ENCODE data around the gene NRXN2.

NRXN2 gene

DNA sequence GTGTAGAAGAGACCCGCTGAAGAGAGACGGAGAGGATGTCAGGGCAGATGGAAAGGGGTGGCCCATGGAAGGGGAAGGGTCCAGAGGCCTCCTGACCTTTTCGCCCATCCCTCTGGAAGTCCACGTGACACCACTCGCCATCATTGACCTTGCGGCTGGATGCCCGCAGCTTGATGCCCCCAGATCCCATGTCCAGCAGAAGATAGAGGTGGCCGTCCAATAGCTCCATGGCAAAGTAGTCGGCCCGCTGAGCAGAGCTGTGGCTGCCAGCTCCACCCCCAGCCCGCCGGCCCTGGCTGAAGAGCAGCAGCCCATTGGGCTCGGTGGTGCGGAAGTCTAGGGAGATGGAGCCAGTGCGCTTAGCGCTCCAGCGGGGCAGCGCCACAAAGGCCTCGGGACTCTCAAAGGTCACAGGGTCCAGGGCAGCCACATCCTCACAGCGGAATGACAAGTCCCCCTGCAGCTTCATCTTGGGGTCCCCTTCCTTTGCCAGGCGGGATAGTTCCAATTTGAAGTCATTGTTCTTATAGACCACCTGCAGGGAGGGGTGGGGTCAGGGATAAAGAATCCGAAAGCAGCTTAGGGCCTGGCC lies 55.7 kb downstream of the NRXN2 start:
- no peak for DNase-seq

DNA sequence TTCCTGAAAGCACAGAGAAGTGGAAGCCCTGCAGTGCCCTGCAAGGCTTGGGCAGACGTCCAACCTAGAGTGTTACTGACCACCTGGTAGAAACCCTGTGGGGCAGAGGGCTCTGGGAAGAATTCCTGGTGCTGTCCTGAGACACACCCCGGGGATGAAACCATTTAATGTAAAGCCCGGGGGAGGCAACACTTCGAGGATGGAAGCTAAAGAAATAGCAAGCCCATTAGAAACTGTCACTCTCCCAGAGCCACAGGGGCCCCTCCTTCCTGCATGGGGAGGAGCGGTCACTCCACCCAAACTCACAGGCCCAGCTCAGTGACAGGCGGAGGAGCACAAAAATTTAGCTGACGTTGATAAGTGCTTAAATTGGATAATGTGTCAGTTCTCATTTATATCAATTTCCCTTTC lies 57.6 kb downstream of the NRXN2 start:
- peak; percentile 31 for DNase-seq

DNA sequence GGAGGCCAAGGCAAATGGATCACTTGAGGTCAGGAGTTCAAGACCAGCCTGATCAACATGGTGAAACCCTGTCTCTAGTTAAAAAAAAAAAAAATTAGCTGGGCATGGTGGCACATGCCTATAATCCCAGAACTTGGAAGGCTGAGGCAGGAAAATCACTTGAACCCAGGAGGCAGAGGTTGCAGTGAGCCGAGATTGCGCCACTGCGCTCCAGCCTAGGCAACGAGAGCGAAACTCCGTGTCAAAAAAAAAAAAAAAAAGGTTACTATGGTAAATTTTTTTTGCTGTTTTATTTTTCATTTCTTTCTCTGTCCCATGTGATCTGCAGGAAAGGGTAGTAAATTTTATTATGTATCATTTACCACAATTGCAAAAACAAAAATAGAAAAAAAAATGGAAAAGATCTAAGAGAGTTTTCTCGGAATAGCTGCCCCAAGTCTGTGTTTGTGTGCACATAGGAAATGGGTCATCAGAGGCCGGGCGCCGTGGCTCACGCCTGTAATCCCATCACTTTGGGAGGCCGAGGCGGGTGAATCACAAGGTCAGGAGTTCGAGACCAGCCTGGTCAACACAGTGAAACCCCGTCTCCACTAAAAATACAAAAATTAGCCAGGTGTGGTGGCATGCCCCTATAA lies 58.6 kb downstream of the NRXN2 start:
- peak; percentile 80 for DNase-seq

DNA sequence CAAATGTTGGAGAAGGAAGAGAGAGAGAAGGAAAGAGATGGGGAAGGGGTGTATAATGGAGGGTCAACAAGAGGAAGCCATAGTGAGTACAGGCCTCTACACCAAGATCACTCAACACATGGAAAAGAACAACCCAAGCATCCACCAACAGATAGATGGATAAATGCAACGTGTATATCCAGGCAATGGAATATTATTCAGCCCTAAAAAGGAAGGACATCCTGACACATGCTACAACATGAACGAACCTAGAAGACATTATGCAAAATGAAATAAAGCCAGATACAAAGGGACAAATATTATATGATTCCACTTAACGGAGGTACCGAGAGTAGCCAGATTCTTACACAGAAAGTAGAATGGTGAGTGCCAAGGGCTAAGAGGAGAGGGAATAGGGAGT lies 59.3 kb downstream of the NRXN2 start:
- no peak for DNase-seq

DNA sequence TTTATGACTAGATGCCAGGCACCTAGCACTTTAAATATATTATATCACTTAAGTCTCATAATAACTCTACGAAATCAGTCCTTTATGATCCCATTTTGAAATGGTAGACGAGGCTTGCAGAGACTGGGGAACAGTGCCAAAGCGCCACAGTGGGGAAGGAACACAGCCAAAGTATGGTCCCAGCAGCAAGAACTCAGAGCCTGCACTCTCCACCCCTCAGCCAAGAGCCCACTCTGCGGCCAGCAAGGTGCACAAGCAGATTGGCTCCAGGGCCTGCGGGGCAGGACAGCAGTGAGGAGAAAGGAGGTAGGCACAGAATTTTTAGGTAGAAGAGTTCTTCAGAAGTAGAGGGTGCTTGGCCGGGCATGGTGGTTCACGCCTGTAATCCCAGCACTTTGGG lies 61.4 kb downstream of the NRXN2 start:
- no peak for DNase-seq

DNA sequence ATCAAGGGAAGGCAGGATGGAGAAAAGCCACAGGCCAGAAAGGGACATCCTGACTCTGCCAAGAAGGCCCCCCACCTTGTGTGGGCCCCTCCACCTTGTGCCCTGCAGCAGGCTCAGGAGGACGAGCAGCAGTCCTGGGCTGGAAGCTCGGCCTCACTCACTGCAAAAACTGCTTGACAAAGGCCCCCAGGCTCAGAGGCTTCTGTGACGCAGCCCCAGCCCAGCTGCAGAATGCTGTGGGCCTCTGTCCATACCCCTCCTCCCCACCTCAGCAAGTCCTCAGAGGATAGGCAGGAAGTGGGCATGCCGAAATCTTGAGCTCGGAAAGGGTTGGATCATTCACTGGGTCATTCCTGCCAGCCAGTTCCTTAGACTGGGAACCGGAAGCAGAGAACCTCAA lies 61.9 kb downstream of the NRXN2 start:
- DNase-seq: no peak

DNA sequence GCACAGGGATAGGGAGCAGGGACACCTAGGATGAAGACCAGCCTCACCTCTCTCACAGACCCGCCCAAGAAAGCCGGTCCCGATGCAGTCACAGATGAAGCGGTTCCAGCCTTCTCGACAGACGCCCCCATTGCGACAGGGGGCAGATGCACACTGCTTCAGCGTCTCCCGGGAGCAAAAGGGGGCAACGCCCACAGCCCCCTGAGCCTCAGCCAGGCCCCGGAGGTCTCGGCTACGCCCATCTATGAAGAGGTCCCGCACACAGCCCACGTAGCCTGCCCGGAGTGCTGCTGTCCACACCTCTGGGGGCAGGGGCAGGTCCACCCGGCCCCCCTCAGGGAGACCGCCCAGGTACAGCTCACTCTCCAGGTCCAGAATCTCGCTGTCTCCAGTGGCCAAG lies 62.3 kb downstream of the NRXN2 start:
- DNase-seq: no peak

DNA sequence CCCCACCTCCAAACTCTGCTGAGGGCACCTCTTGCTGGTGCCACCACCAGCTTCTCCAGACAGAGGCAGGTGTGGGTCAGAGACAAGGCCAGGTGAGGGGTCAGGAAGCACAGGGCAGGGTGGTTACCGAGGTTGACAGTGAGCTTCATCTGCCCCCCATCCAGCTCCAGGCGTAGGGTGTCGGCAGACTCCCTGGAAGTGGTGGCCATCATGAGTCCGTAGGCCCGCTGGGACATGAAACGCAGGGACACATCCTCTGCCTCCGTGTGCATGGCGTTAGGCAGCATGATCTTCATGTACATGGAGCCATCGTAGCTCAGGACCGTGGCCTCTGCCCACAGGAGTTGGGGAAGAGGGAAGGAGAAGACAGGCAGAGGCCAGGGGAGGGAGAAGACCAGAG lies 62.8 kb downstream of the NRXN2 start:
- no peak for DNase-seq

DNA sequence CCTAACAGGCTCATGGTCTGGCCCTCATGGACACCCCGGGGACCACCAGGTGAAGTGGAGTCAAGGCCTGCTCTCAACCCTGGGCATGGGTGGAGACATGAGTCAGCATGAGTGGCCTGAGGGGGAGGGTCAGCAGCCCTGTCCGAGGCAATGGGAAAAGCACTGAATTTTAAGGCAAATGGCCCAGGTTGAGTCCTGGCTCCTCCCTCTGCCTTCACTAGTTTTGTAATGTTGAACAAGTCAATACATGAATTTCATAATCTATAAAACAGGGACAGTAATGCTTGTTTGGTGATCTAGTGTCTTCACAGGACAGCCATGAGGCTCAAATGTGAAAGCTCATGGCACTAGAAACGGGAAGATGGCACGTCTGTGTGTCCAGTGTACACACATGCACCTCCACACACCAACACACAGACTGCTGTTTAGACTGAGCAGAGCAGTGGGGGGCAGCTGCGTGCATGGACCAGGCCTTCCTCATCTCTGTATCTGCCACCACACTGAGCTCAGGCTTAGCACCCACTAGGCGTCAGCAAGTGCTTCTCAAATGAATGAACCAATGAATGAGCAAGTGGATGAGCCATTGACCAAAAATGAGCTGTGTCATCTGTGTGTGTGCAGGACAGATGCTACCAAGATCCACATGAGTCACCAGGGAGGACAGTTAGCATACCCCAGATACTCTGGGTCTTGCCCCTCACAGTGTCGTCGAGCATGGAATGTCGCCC lies 63.4 kb downstream of the NRXN2 start:
- DNase-seq: peak; percentile 56

DNA sequence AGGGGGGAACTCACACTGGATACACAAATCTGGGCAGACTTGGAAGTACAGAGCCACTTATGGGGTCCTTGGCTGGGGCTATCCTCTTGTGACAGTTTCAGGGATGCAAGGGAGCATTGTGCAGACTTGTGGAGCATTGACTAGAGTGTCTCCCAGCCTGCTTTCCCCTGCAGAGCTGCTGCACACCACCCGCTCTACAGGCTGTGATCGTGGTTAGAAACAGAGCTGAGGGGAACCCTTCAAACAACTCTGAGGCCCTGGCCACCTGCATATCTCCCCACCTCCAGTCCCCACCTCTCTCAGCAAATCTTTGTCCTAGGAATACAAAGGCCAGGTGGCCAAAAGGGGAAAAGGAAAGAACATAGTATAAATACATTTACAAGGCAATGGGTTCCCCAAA lies 64.7 kb downstream of the NRXN2 start:
- DNase-seq: no peak

DNA sequence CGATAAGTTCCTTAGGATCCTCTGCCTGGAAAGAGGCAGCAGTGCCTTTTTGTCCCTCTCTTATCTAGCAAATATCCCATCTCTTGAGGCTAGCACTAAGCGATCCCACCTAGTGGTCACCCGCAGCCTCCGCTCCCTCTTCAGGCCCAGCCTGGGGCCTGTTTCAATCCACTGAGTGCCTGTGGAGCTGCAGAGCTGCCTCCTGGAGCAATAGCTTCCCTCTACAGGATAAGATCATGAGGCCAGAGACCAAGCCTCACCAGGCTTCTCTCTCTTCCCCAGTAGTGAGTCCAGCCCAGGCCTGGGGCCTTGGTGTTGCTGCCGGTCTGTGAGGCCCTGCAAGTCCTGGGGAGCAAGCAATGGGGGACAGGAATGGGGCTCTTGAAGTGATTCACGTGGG lies 66.1 kb downstream of the NRXN2 start:
- no peak for DNase-seq

DNA sequence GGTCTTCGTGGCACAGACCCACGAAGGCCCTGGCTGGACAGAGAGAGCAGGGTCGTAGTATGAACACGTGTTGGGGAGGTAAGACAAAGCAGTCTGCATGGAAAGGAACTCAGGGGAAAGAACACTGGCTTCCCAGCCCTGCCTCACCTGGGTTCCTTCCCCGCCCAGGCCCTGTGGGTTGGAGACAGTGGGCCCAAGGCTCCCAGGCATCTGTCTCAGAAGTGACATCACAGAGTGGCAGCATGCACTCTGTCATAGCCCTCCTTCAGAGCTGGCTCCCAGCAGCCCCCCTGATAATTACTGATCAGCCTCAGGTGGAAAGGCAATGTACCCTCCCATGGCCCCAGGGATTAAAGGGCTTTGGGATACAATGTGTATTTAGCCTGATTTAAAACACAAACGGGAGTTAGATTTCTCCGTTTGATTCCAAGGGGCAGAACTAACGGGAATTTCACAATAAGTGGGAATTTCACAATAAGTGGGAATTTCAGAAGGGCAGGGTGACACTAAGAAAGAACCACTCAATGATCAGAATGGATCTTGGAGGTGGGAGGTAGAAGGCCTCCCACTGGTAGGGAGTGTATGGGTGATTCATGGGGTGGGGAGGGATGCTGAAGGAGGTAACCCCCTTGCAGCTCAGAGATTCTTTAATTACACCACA lies 66.9 kb downstream of the NRXN2 start:
- peak; percentile 58 for DNase-seq

DNA sequence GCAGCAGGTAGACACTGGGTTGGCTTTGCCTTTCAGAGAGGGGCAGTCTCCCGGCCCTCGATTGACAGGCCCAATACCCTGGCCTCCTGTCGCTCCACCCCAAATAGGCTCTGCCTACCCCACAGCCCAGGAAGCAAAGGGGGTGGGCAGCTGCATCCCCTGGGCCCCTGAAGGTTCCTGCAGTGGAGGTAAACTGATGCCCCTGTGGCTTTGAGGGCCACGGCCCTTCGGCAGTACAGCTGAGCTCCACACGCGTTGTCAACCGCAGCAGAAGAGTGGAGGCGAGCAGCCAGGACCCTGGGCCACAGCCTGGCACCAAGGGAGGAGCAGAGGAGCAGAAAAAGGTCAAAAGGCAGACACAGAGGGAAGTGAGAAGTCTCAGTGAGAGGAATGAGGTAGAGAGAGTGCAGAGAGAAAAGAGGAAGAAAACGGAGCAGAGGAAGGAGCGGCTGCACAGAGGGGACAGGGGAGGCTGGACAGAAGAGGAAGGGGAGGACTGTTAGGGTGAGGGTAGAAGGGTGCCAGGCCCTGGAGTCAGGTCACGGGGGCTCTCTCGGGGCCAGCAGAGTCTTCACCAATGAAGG lies 67.9 kb downstream of the NRXN2 start:
- peak; percentile 76 for DNase-seq

DNA sequence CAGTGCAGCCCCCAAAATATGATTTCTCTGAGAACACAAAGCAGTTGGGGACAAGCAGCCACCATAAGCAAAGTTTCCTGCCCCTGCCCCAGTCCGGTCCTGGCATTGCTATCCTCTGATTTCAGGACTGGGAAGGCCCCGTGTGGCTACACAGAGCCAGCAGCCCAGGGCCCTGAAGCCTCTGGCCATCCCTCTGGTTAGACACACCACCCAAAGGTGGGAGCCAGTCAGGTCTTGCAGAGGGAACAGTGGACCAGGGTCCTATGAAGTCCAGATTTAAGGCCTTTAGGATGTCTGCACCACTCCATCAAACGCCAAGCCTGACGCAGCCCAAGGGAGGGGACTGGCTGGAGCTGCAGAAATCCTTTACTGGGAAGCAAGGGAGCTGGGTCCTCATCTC lies 68.6 kb downstream of the NRXN2 start:
- no peak for DNase-seq

DNA sequence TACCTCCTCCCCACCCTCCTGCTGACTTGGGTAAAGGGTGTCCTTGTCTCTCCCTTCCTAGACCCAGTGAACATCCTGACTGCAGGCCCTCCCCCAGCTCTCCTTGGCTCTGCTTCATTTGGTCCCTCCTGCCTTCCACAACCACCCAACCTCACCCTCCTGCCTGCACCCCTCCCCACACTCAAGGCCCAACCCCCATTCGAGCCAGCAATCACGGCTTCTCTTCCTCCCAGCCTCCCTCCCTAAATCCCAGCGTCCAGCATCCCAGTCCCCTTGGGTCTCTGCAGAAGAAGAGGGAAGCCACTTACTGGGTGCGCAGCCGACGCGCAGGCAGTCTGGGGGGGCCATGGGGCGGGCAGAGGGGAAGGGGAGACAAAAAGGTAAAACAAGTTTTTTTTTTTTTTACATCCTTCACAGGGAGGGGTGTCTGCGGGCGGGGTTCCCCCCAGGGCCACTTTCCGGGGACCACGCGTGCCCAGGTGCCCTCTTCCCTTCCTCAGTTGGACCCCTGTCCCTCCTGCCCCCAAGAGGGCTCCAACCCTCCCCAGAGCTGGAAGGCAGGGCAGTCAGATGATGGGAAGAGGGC lies 69.5 kb downstream of the NRXN2 start:
- no peak for DNase-seq

DNA sequence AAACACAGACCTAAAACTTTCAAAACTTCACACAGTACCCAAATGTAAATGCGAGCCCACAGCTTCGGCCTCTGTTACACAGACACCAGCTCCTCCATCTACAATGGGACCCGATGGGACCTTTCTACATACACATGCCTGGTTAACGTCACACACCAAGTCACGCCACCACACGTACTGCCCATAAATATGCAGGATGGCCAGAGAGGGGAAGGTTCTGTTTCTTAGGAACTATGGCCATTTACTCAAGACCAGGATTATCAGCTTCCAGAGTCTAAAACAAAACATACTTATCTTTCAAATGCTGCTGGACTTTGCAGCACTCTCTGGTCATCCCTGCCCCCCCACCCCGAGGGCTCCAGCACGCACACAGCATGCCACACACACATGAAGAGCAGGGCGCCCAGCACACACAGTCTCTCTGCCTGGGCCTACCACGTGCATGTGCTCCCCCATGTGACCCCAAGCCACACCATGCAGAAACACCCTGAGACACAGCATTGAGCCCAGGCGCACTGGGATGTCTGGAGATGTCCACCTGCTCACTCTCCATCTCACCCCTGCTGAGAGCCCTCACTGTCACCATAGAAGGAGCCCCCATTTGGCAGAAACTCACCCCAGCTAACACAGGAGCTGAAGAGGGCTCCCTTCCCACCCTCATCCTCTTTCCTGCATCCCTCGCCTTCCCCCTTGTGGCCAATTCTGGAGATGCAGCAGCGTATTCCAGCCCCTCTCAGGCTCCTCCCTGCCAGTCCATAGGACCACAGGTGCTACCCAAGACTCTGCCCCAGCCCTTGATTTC lies 70.2 kb downstream of the NRXN2 start:
- DNase-seq: peak; percentile 58

DNA sequence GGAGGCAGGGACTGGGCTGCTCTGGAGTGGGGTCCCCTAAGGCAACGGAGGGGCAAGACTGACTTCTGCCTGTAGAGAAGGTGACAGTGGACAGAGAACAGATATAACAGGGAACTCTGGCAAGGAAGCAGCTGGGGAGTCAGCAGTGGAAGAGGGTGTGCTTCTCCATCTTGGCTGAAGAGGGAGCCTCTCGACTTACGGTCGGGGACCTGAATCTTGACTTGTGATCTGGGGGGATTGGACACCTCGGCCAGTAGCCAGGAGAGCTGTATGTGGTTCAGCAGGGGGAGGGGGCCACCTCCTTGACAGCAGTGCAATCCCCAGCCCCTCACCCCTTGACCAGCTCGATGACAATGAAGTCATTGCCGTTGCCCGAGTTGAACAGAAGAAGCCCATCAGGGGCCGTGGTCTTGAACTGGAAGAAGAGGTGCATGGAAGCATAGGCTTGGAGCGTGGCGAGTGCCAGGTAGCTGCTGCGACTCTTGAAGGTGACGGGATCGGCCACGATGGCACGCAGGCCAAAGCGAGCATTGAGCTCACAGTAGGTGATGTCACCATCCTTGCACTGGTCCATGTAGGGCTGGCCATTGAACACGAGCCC lies 72.0 kb downstream of the NRXN2 start:
- DNase-seq: peak; percentile 50

DNA sequence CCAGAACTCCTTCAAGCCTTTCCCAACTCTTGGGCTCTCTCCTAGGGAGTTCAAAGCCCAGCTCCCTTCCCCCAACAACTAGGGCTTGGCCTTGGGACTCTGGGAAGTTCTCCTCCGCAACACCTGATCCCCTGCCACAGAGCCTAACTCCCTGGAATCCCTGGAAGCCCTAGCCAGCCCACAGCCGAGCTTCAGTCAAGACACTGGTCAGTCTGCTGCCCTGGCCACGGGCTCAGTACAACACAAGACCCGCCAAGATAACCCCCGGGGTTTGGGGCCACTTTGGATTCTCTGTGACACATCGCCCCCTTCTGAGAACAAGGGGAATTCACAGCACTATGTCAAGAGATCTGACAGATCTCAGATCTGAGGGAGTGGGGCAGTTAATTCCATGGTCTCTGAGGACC lies 73.7 kb downstream of the NRXN2 start:
- DNase-seq: peak; percentile 33

DNA sequence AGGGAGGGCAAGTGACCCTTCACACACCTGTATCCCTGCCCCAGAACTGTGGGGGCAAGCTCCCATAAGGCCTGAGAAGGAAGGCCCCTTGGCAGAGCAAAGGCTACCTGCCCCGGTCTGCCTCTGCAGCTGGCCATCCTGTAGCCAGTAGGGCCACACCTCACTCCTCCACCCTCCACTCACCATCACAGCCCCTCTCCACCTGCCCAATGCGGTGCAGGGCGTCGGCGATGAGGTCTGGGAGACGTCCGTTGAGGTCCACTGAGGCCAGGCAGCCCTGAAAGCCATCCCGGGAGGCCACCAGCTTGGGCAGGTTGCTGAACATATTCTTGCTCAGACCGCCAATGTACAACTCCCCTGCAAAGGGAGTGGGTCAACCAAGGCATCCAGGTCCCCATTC lies 74.4 kb downstream of the NRXN2 start:
- DNase-seq: no peak

DNA sequence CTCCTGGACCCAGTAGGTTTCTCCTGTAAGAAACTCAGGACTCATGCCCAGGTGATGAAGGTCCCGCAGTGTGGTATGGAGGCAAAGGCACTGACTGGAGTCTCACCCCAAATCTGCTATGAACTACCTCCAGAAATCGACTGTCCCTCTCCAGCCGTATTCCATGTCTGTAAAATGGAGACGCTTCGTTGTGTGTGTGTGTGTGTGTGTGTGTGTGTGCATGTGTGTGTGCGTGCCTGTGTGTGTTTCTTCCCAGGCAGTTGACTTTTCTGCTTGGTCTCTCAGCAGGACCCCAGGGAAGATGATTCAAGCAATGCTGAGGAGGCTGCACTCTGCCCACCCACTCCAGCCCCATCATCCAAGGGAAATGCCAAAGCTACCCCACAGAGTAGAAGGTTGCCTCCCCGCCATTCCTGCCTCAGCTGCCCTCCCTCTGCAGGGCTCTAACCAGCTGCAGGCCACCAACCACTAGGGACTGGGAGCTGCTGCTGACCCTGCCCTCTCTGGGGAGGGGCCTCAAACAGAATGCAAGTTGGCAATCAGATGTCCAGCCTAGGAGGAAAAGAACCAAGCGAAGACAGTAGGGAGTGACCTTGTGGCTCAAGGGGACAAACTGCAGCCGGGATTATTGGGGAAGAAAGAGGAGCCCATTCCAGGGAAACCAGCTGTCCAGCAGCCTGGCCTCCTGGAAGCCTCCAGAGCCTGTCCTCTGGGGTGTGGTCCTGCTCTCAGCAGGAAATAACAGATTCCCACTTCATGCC lies 75.8 kb downstream of the NRXN2 start:
- DNase-seq: no peak

DNA sequence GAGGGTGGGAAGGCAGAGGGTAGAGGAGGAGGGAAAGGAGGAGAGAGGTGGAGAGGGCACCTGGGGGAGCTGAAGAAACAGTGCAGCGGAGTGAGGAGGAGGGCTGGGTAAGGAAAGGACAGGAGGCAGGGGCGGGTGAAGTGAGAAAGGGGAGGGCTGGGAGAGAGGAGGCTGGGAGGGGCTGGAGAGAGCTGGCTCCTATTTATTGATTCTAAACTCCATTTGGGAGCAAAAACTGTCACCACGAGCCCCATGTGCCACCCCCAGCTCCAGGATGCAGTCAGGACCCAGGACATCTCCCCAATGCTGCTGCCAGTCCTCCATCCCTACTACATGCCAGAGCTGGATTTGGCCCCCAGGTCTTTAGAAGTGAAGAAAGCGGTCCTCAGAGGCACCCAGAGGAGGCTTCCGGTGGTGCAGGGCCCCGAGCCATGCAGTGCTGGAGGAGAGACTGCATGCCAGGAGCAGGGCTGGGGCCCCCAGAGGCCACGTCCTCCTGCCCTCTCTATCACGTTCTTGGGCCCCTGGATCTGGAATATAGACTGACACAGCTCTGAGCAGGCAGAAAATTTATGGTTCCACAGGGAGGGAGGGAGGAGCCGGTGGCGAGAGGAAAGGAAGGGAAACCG lies 78.2 kb downstream of the NRXN2 start:
- peak; percentile 20 for DNase-seq

Measured in inflammatory macrophage treated with lipopolysaccharide for 4 hours (primary cell).